ENCODE data around the gene MOGAT3.
"Not testable (repeated sequence)": the region's sequence is repeated elsewhere in the genome, so short reads cannot be mapped to it uniquely, and the experiment has no call there.

MOGAT3 gene

GRCh38 chr7:101201695-101202602 lies 1.1 kb upstream of the MOGAT3 start:
- no peak for DNase-seq

- no peak for DNase-seq
Measured at GRCh38 chr7:101200504-101200861, 353 bp downstream of the MOGAT3 start.

- DNase-seq, result not testable (repeated sequence)
Measured at GRCh38 chr7:101199522-101199921, 1.3 kb downstream of the MOGAT3 start.

- DNase-seq, result no peak
Measured at GRCh38 chr7:101198476-101198875, 2.4 kb downstream of the MOGAT3 start.

- no peak for DNase-seq
Measured at GRCh38 chr7:101197991-101198390, 2.8 kb downstream of the MOGAT3 start.

- no peak for DNase-seq
Measured at GRCh38 chr7:101195884-101196283, 5.0 kb downstream of the MOGAT3 start.

- DNase-seq, result no peak
Measured at GRCh38 chr7:101189109-101189508, 11.7 kb downstream of the MOGAT3 start.

- DNase-seq, result no peak
Measured at GRCh38 chr7:101186844-101187428, 13.9 kb downstream of the MOGAT3 start.

GRCh38 chr7:101186194-101186593 lies 14.6 kb downstream of the MOGAT3 start:
- no peak for DNase-seq

- DNase-seq, result no peak
Measured at GRCh38 chr7:101185258-101185839, 15.5 kb downstream of the MOGAT3 start.

GRCh38 chr7:101180130-101180755 lies 20.6 kb downstream of the MOGAT3 start, which contains the start of gene NAT16:
Gene NAT16, minus strand, starts transcription at chr7:101180293. Its CDS starts 5,486 bp downstream, at chr7:101174807.
- no peak for DNase-seq

GRCh38 chr7:101179713-101180112 lies 21.1 kb downstream of the MOGAT3 start:
- DNase-seq, result no peak

- no peak for DNase-seq
Measured at GRCh38 chr7:101179117-101179516, 21.7 kb downstream of the MOGAT3 start.

- no peak for DNase-seq
Measured at GRCh38 chr7:101177644-101178043, 23.2 kb downstream of the MOGAT3 start.

- no peak for DNase-seq
Measured at GRCh38 chr7:101175664-101176063, 25.2 kb downstream of the MOGAT3 start.

- DNase-seq, result no peak
Measured at GRCh38 chr7:101174322-101174854, 26.4 kb downstream of the MOGAT3 start.

- DNase-seq, result peak; percentile 49 to 52
Measured at GRCh38 chr7:101173752-101174244, 27.0 kb downstream of the MOGAT3 start.

GRCh38 chr7:101172854-101173751 lies 27.7 kb downstream of the MOGAT3 start:
- peak in 1 of 2 experiments; percentile 18 for DNase-seq

GRCh38 chr7:101172005-101172853 lies 28.6 kb downstream of the MOGAT3 start:
- no peak for DNase-seq

- DNase-seq, result no peak
Measured at GRCh38 chr7:101171442-101171837, 29.4 kb downstream of the MOGAT3 start.

Data from stimulated activated CD4-positive, alpha-beta T cell treated with anti-CD3 and anti-CD28 coated beads, Interleukin-4, amount 100 ng/mL, for 4 hours (primary cell).